Lung (tissue), 12 donors: ENCODE results near the gene ACOT7. TPM values are rescaled to one million over a fixed set of nuclear protein-coding genes. Genes with fewer than 3 reads are reported as not detected.

ENCODE experiments used
- ATAC-seq: fragments of 200-7000 bp; cut with Tn5 transposase; one replicate; pipeline ENCODE4 v1.9.1; 2020; ENCODE audit warnings: moderate number of reproducible peaks; ENCODE audit not compliant: insufficient read depth, low FRiP score
- DNase-seq, 3 donors: peaks; one replicate each; pipeline ENCODE4 v3.0.0-alpha.2; 2013 to 2017
- H3K27ac ChIP-seq, 2 donors: one replicate each; pipeline ENCODE4 v1.5.1; 2013; ENCODE audit warnings: mild to moderate bottlenecking in 2 of 2, moderate library complexity in 2 of 2, control low read depth in 1 of 2, inconsistent platforms in 1 of 2, low read depth in 1 of 2, low read length in 1 of 2
- H3K27me3 ChIP-seq, 3 donors: one replicate each; pipeline ENCODE4 v1.5.1; 2013; ENCODE audit warnings: low read length in 2 of 3; ENCODE audit not compliant: control insufficient read depth in 3 of 3, insufficient read depth in 3 of 3
- H3K36me3 ChIP-seq, 4 donors: one replicate each; pipeline ENCODE4 v1.5.1; 2013; ENCODE audit warnings: low read length in 4 of 4, mild to moderate bottlenecking in 1 of 4, moderate library complexity in 1 of 4; ENCODE audit not compliant: control insufficient read depth in 4 of 4, insufficient read depth in 4 of 4
- H3K4me1 ChIP-seq, 5 donors: one replicate each; pipeline ENCODE4 v1.5.1; 2013; ENCODE audit warnings: low read length in 5 of 5, mild to moderate bottlenecking in 2 of 5, moderate library complexity in 1 of 5; ENCODE audit not compliant: control insufficient read depth in 5 of 5, insufficient read depth in 5 of 5
- H3K4me3 ChIP-seq: one replicate; pipeline ENCODE4 v1.5.1; 2013; ENCODE audit warnings: mild to moderate bottlenecking, control low read depth, moderate library complexity
- H3K9ac ChIP-seq, 2 donors: one replicate each; pipeline ENCODE4 v1.5.1; 2013; ENCODE audit warnings: low read length in 2 of 2, control low read depth in 1 of 2; ENCODE audit not compliant: insufficient read depth in 1 of 2
- H3K9me3 ChIP-seq, 4 donors: one replicate each; pipeline ENCODE4 v1.5.1; 2013; ENCODE audit warnings: low read length in 3 of 4, mild to moderate bottlenecking in 1 of 4, moderate library complexity in 1 of 4; ENCODE audit not compliant: control insufficient read depth in 4 of 4, insufficient read depth in 3 of 4
- CTCF ChIP-seq: IDR thresholded peaks from 2 replicates; pipeline ENCODE4 v1.5.1; 2012; ENCODE audit warnings: mild to moderate bottlenecking; ENCODE audit errors: control extremely low read depth, extremely low read depth
- WGBS, 2 donors: extraction: QIAGEN DNeasy Blood & Tissue Kit; methylation state at CpG; one replicate each; pipeline ENCODE4 v1.1.7; 2013; 5-methylcytosine and 5-hydroxymethylcytosine counted together
- polyA plus RNA-seq, 2 donors: library from polyadenylated mRNA; stranded (reverse); fragments of 200-250 nt; gene quantifications; one replicate each; pipeline ENCODE4 v1.2.1, GENCODE V29; 2013
- total RNA-seq, 2 donors: library from RNA; depleted of rRNA in 1 of 2; stranded (reverse); fragments of >200 nt in 1 of 2; gene quantifications; one replicate each; pipeline ENCODE4 v1.2.1, GENCODE V29; 2014 to 2021
- donor health status: control.
- donor health status: control.
- donor health status: Bipolar disorder and iron deficiency.
- donor health status: healthy.
- donor health status: DM: yes; HTN: yes; CAD: no.

Gene ACOT7
- total and polyA plus RNA-seq, 4 donors, result 8.8 to 37.4 (median 23.1) TPM

GRCh38 chr1:6417961-6418667 lies 24.5 kb upstream of the ACOT7 start:
- DNase-seq (no peak), ATAC-seq (no peak)
- no peaks in the 10 kb centered on the region for H3K9me3 ChIP-seq
- no peaks in the 10 kb centered on the region for H3K36me3 ChIP-seq
- 63 to 65% methylated on average over 8 of the region's 8 CpGs for WGBS, 2 donors
- H3K27me3 ChIP-seq, result peaks cover 6 to 73% (median 63%) of the 10 kb centered on the region in 3 donors
- H3K4me1 ChIP-seq, result peaks cover 0 to 11% (median 7%) of the 10 kb centered on the region in 5 donors
- no peak overlapping the region for H3K4me3 ChIP-seq
- no peak overlapping the region for H3K27ac ChIP-seq
- no peak overlapping the region for H3K9ac ChIP-seq
- TF ChIP-seq CTCF, result no peak

DNA sequence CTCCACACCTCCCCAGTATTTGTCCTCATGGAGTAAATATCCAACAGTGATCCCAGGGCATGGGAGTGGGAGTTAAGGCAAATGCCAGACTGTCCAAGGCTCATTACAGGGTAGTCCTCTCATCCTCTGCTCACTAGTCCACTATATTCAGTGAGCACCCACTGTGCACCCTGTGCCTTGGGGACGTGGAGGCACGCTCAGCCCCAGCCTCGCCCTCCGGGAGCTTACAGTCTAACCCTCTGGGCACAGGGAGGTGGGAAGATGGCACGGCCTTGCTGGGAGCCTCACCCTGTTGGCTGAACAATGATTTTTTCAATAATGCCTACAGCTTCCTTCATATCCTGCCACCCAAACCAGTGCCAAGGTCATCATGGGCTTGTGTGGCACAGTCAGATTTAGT lies 23.3 kb upstream of the ACOT7 start:
- Histone ChIP-seq H3K36me3 (no peaks in the 10 kb centered on the region), H3K27me3 (peaks cover 6 to 67% (median 57%) of the 10 kb centered on the region in 3 donors), H3K9ac (no peak overlapping the region), H3K4me1 (peaks cover 0 to 11% (median 7%) of the 10 kb centered on the region in 5 donors), H3K27ac (no peak overlapping the region), H3K4me3 (no peak overlapping the region), H3K9me3 (no peaks in the 10 kb centered on the region)
- no peak for ATAC-seq
- WGBS, 2 donors, result 92 to 95% methylated on average over 5 of the region's 5 CpGs
- no peak for DNase-seq
- no peak for TF ChIP-seq CTCF

GRCh38 chr1:6416295-6416656 lies 22.7 kb upstream of the ACOT7 start:
- Histone ChIP-seq H3K36me3 (no peaks in the 10 kb centered on the region), H3K27ac (no peak overlapping the region), H3K9ac (no peak overlapping the region), H3K4me3 (no peak overlapping the region), H3K9me3 (no peaks in the 10 kb centered on the region), H3K4me1 (peaks cover 0 to 11% (median 7%) of the 10 kb centered on the region in 5 donors), H3K27me3 (peaks cover 6 to 63% (median 52%) of the 10 kb centered on the region in 3 donors)
- TF ChIP-seq CTCF, result no peak
- ATAC-seq, result no peak
- DNase-seq, result no peak
- WGBS, 2 donors, result 69 to 71% methylated on average over 8 of the region's 8 CpGs
